Activated naive CD8-positive, alpha-beta T cell treated with anti-CD3 and anti-CD28 coated beads, Interleukin-2, amount 50 U/mL, for 24 hours (primary cell): ENCODE data around the gene CDH13.

Experiments used
- ATAC-seq: fragments of 150-1000 bp; cut with Tn5 transposase; one replicate; pipeline ENCODE4 v1.10.0; 2021
- DNase-seq: peaks from one replicate; pipeline ENCODE4 v3.0.0; 2021
- H3K27ac Mint-ChIP-seq: one replicate; pipeline ENCODE4 v1.8.0; 2021; ENCODE audit warnings: mild to moderate bottlenecking, mixed read lengths
- H3K27me3 Mint-ChIP-seq: one replicate; pipeline ENCODE4 v1.8.0; 2021; ENCODE audit warnings: mixed read lengths
- H3K36me3 Mint-ChIP-seq: one replicate; pipeline ENCODE4 v1.8.0; 2021; ENCODE audit warnings: low read depth, mixed read lengths
- H3K4me1 Mint-ChIP-seq: one replicate; pipeline ENCODE4 v1.8.0; 2021; ENCODE audit warnings: mixed read lengths
- H3K4me3 Mint-ChIP-seq: one replicate; pipeline ENCODE4 v1.8.0; 2021; ENCODE audit warnings: mild to moderate bottlenecking, moderate library complexity, mixed read lengths
- H3K9me3 Mint-ChIP-seq: one replicate; pipeline ENCODE4 v1.8.0; 2021; ENCODE audit warnings: mixed read lengths

The CDH13 gene

DNA sequence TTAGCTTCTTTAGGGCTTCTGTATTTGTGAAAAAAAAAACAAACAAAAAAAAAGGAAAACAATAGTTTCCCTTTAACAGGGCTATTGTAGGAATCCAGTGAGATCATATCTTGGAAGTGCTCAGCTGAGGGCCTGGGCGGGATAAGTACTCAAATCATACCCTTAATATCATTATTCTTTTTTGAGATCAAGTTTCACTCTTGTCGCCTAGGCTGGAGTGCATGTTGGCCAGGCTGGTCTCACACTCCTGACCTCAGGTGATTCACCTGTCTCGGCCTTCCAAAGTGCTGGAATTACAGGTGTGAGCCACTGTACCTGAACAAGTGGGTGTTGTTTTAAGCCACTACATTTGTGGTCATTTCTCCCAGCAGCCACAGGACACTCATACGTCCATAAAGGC is 87.0 kb downstream of the CDH13 start:
- no peaks in the 10 kb centered on the region for H3K36me3 Mint-ChIP-seq

DNA sequence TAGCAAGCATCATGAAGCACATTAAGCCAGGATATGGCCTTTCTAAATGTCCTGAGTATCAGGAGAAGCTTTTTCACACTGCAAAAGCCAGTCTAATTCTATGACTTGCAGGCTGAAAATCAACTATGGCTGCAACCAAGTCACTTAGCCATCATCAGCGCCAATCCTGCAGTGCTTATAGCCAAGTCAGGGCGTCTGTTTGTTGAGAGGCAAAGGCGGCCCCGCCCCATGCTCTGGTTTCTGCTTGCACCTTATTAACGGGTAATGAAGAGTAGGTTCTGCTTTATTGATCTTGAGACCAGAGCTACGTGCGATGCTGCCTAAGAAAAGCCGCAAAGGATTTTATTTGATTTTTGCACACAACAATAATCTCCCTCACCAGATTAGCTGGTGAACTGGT is 88.4 kb downstream of the CDH13 start:
- H3K27ac Mint-ChIP-seq: no peak overlapping the region
- DNase-seq (no peak), ATAC-seq (no peak)
- peaks cover 2% of the 10 kb centered on the region for H3K27me3 Mint-ChIP-seq
- H3K36me3 Mint-ChIP-seq: no peaks in the 10 kb centered on the region
- no peak overlapping the region for H3K4me3 Mint-ChIP-seq
- H3K4me1 Mint-ChIP-seq: no peaks in the 10 kb centered on the region
- no peaks in the 10 kb centered on the region for H3K9me3 Mint-ChIP-seq

More for the DNA sequence above, 87.0 kb downstream of the CDH13 start:
- no peak overlapping the region for H3K4me3 Mint-ChIP-seq
- H3K27me3 Mint-ChIP-seq: peaks cover 2% of the 10 kb centered on the region
- H3K9me3 Mint-ChIP-seq: no peaks in the 10 kb centered on the region
- no peaks in the 10 kb centered on the region for H3K4me1 Mint-ChIP-seq
- ATAC-seq (no peak), DNase-seq (no peak)
- no peak overlapping the region for H3K27ac Mint-ChIP-seq

DNA sequence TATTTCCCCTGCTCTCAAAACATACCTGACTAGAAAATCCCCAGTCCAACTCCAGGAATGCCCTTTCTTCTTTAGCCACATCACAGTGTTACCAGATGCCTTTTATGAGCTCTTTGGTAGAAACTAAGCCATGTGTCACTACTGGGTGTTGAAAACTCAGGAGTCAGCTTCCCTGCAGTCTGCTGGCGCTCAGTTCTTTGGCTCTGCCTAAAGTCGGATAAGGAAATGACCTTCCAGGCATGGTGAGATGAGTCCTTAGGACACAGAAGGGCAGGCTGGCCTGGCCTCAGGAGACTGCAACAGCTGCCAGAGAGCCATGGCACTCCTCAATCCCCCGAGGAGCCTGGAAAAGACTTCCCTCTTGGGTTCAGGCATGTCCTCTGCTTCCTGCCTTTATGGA is 89.1 kb downstream of the CDH13 start:
- peaks cover 2% of the 10 kb centered on the region for H3K27me3 Mint-ChIP-seq
- DNase-seq (no peak), ATAC-seq (no peak)
- no peaks in the 10 kb centered on the region for H3K4me1 Mint-ChIP-seq
- no peak overlapping the region for H3K27ac Mint-ChIP-seq
- H3K36me3 Mint-ChIP-seq: no peaks in the 10 kb centered on the region
- no peak overlapping the region for H3K4me3 Mint-ChIP-seq
- H3K9me3 Mint-ChIP-seq: no peaks in the 10 kb centered on the region

DNA sequence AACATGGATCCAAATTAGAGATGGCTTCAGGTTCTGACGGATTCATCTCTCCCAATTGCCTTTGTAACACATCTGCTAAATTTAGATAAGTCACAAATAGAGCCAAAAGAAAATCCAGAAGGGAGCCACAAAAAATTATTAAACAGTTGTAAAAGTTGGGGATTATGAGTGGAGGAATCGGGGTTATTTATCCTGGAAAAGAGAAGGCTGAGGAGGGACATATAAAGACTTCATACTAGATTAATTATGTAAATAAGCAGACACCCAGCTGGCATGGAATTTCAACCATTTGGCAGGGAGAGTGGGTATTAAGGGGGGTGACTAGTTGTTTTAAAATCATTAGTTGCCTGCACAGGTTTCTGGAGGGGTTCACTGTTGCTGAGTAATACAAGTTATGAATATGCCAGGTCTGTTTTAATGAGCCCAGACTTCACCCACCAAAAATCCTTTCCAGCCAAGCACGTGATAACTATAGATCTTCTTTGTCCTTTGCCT is 89.6 kb downstream of the CDH13 start:
- ATAC-seq (no peak), DNase-seq (no peak)
- H3K4me1 Mint-ChIP-seq: no peaks in the 10 kb centered on the region
- H3K9me3 Mint-ChIP-seq: no peaks in the 10 kb centered on the region
- H3K36me3 Mint-ChIP-seq: no peaks in the 10 kb centered on the region
- peaks cover 2% of the 10 kb centered on the region for H3K27me3 Mint-ChIP-seq
- H3K4me3 Mint-ChIP-seq: no peak overlapping the region
- H3K27ac Mint-ChIP-seq: no peak overlapping the region

DNA sequence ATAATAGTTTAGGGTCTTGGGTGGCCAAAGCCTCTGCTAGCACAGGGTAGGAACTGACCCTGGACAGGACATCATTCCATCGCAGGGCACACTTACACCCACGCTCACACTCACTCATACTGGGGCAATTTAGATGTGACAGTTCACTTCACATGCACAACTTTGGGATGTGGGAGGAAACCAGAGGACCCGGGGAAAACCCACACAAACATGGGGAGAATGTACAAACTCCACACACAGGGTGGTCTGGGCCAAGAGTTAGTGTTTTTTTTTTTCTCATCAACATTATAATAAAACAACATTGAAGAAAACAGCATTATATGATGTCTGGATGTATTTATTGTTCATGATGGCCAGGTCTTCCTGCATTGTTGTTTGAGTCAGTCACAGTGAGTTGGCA is 93.6 kb downstream of the CDH13 start:
- no peaks in the 10 kb centered on the region for H3K4me1 Mint-ChIP-seq
- ATAC-seq (no peak), DNase-seq (no peak)
- no peak overlapping the region for H3K4me3 Mint-ChIP-seq
- H3K27me3 Mint-ChIP-seq: peaks cover 2% of the 10 kb centered on the region
- H3K9me3 Mint-ChIP-seq: no peaks in the 10 kb centered on the region
- no peak overlapping the region for H3K27ac Mint-ChIP-seq
- no peaks in the 10 kb centered on the region for H3K36me3 Mint-ChIP-seq

DNA sequence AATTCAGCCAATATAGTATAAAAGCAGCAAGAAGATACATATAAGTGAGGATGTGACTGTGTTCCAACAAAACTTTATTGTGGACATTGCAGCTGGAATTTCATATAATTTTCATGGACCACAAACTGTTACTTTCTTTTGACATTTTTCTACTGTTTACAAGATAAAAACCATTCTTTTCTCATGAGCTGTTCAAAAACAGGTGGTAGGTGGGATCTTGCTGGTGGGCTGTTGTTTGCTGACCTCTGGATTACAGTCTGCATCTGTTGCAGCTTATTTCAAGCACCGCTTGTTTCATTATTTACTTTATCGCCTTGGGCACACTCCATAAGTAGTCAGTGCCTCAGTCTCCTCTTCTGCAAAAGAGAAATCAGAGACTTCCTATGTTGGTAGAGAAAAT is 99.5 kb downstream of the CDH13 start:
- no peak overlapping the region for H3K27ac Mint-ChIP-seq
- H3K9me3 Mint-ChIP-seq: peaks cover 7% of the 10 kb centered on the region
- H3K4me3 Mint-ChIP-seq: no peak overlapping the region
- no peak for ATAC-seq
- DNase-seq: no peak
- no peaks in the 10 kb centered on the region for H3K27me3 Mint-ChIP-seq
- H3K36me3 Mint-ChIP-seq: no peaks in the 10 kb centered on the region
- H3K4me1 Mint-ChIP-seq: no peaks in the 10 kb centered on the region

DNA sequence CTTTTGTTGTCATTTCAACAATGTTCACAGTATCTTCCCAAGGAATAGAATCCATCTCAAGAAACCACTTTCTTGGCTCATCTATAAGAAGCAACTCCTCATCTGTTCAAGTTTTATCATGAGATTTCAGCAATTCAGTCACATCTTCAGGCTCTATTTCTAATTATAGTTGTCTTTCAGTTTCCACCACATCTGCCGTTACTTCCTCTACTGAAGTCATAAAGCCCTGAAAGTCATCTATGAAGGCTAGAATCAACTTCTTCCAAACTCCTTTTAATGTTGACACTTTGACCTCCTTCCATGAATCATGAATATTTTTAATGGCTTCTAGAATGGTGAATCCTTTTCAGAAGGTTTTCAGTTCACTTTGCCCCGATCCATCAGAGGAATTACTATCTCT is 102.1 kb downstream of the CDH13 start:
- Mint-ChIP-seq H3K4me1 (no peaks in the 10 kb centered on the region), H3K36me3 (no peaks in the 10 kb centered on the region), H3K4me3 (no peak overlapping the region), H3K9me3 (peaks cover 7% of the 10 kb centered on the region), H3K27me3 (peaks cover 2% of the 10 kb centered on the region), H3K27ac (no peak overlapping the region)
- DNase-seq: no peak
- ATAC-seq: no peak

DNA sequence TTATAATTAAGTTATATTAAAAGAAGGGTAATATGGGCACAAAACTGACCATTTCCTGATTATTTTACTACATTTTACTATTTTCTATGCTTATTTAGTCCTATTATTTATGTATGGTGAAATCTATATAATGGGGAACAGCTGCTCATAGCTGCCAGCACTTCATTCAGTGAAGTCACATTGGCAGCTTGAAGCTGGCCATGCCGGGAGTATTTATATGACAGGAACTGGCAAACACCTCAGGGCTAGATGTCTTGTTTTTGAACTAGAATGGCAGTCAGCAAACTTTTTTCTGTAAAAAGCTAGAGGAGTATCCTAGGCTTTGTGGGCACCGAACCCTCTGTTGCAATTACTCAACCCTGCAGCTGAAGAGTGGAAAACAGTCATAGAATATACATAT is 104.1 kb downstream of the CDH13 start:
- no peaks in the 10 kb centered on the region for H3K4me1 Mint-ChIP-seq
- H3K27me3 Mint-ChIP-seq: peaks cover 2% of the 10 kb centered on the region
- DNase-seq (no peak), ATAC-seq (no peak)
- H3K4me3 Mint-ChIP-seq: no peak overlapping the region
- peaks cover 7% of the 10 kb centered on the region for H3K9me3 Mint-ChIP-seq
- no peak overlapping the region for H3K27ac Mint-ChIP-seq
- no peaks in the 10 kb centered on the region for H3K36me3 Mint-ChIP-seq

DNA sequence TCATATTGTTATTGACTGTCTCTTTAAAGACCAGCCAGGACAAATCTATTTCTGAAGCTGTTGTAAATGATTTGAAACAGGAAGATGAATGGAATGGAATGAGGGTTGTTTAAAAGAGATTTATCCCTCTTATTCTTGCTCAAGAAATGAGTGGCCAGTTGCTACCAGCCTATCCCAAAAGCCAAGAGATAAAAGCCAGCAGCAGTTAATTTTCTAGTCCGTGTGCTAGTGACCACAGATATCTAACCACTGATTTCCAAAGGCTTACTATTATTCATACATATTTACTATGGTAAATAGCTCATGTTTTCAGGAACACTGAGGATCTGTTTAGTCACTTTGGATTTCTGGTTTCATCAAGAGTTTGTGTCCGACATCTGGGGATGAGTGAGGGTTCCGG is 105.7 kb downstream of the CDH13 start:
- H3K36me3 Mint-ChIP-seq: no peaks in the 10 kb centered on the region
- peaks cover 4% of the 10 kb centered on the region for H3K27me3 Mint-ChIP-seq
- no peaks in the 10 kb centered on the region for H3K4me1 Mint-ChIP-seq
- ATAC-seq (no peak), DNase-seq (no peak)
- H3K27ac Mint-ChIP-seq: no peak overlapping the region
- H3K4me3 Mint-ChIP-seq: no peak overlapping the region
- H3K9me3 Mint-ChIP-seq: peaks cover 7% of the 10 kb centered on the region

DNA sequence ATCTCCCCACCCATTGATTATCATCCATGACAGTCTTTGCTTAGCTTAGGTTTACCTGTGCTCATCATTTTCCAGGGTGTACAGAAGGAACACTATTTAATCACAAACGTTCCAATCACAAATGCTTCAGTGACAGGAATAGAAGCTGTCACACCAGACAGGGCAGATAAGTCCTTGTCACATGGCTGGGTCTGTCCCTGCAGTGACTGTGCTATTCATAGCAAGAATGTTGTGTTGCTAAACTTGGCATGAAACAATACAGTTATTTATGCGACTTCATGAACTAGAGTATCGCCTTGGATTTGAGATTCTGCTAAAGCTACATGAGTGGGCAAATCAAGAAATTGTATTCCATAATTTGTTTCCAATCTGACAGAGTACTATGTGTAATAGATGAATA is 108.4 kb downstream of the CDH13 start:
- DNase-seq: no peak
- Mint-ChIP-seq H3K36me3 (no peaks in the 10 kb centered on the region), H3K27me3 (peaks cover 4% of the 10 kb centered on the region), H3K4me1 (no peaks in the 10 kb centered on the region), H3K4me3 (no peak overlapping the region), H3K9me3 (no peaks in the 10 kb centered on the region), H3K27ac (no peak overlapping the region)
- ATAC-seq: no peak

DNA sequence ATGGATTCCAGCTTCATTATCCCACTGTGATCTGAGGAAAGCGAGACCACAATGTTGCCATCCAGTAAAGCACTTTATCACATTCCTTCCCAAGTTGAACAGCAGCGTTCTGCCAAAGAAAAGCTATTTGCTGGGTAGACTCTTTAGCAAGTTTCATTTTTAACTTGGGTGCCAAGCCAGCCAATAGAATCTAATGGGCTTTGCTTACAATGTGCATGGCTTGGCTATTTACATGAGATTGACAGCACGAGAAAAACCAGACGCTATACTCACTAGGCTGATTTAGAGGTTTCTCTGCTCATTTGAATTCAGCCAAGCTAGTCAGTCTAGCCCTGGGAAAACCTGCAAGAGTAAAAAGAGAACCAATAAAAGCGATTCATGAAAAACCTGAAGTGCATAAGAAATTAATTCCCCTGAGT is 108.9 kb downstream of the CDH13 start:
- H3K4me1 Mint-ChIP-seq: no peaks in the 10 kb centered on the region
- ATAC-seq: no peak
- no peak overlapping the region for H3K4me3 Mint-ChIP-seq

DNA sequence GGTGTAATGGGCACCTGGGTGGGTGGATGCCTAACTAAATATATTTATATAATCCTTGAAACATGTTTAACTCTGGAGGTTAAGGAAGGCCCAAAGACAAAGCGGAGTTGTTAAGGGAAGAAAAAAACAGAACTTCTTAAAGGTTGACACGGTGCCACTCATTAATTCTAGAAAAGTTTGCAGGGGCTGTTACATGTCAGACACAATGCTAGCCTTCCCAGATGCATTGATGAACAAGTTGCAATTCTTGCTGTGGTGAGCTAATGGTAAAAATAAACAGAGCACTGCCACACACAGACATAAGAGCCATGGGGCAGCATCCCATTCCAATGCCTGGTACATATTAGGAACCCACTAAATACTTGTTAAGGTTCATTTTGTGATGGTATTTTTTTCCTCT is 109.5 kb downstream of the CDH13 start:
- Mint-ChIP-seq H3K27me3 (peaks cover 9% of the 10 kb centered on the region), H3K4me3 (no peak overlapping the region), H3K4me1 (no peaks in the 10 kb centered on the region), H3K27ac (no peak overlapping the region), H3K9me3 (no peaks in the 10 kb centered on the region), H3K36me3 (no peaks in the 10 kb centered on the region)
- ATAC-seq (no peak), DNase-seq (no peak)

More for the DNA sequence above, 108.9 kb downstream of the CDH13 start:
- H3K9me3 Mint-ChIP-seq: no peaks in the 10 kb centered on the region
- no peaks in the 10 kb centered on the region for H3K36me3 Mint-ChIP-seq
- DNase-seq: no peak
- no peak overlapping the region for H3K27ac Mint-ChIP-seq
- peaks cover 4% of the 10 kb centered on the region for H3K27me3 Mint-ChIP-seq

DNA sequence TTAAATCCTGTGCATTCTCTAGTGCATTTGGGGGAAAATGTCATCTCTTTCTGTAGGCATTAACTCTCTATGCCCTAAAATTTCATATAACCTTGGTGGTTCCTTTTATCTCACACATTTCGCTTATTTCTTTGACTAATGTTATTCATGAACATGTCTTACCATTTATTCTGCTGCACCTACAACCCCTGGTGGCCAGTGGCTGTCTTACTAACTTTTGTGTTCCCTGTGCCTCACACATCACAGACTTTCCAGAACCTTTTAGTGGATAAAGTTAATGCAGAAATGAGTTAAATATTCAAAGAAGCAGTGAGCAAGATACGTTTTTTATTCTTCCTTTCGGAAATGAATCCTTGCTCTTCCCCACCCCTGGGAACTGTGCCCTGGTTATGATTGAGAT is 111.9 kb downstream of the CDH13 start:
- H3K27me3 Mint-ChIP-seq: peaks cover 8% of the 10 kb centered on the region
- no peak for DNase-seq
- H3K36me3 Mint-ChIP-seq: no peaks in the 10 kb centered on the region
- H3K27ac Mint-ChIP-seq: no peak overlapping the region
- no peak for ATAC-seq
- H3K4me3 Mint-ChIP-seq: no peak overlapping the region
- H3K9me3 Mint-ChIP-seq: no peaks in the 10 kb centered on the region
- no peaks in the 10 kb centered on the region for H3K4me1 Mint-ChIP-seq

DNA sequence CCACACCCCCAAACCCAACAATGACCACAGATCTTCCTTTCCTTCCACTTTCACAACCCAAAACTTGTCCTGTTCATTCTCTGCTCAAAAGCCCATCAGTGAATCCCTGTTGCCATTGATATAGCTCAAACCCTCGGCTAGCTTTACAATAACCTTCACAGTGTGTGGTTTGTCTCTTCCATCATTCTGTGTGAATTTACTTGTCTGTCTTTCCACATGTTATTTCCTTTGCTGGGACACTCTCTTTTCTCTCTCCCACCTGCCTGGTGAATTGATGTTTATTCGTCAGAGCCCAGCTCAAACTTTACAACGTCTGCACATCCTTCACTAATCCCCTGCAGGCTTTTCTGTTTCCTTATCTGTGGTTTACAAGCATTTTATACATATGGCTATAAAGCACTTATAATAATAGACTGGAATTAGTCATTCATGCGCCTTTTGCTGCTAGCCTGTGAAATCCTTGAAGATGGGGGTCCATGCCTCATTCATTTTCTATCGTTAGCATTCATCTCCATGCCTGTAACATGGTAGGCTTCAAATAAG is 114.4 kb downstream of the CDH13 start:
- H3K36me3 Mint-ChIP-seq: no peaks in the 10 kb centered on the region
- no peak for DNase-seq
- no peak overlapping the region for H3K4me3 Mint-ChIP-seq
- no peak overlapping the region for H3K27ac Mint-ChIP-seq
- peaks cover 7% of the 10 kb centered on the region for H3K27me3 Mint-ChIP-seq
- ATAC-seq: no peak
- H3K9me3 Mint-ChIP-seq: no peaks in the 10 kb centered on the region
- no peaks in the 10 kb centered on the region for H3K4me1 Mint-ChIP-seq

DNA sequence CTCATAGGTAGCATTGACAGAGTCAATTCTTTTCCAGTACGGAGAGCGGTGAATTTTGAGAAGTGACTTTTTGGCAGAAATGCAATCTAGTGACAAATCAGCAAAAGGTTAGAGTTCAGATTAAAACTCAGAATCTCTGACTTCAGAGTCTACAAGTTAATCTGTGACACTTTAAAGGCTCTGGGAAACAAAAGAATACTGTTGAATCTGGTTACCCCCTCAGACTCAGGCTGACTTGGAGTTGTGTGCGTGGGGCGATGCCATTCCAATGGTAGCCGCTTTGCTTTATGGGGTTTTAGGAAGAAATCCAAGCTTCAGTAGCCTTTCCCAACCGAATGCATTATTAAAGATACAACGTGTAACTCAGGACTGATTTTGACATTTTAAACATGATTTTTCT is 118.2 kb downstream of the CDH13 start:
- no peak for ATAC-seq
- no peak overlapping the region for H3K4me3 Mint-ChIP-seq
- H3K27ac Mint-ChIP-seq: no peak overlapping the region
- no peak for DNase-seq
- H3K4me1 Mint-ChIP-seq: no peaks in the 10 kb centered on the region
- H3K27me3 Mint-ChIP-seq: peaks cover 7% of the 10 kb centered on the region
- H3K36me3 Mint-ChIP-seq: no peaks in the 10 kb centered on the region
- no peaks in the 10 kb centered on the region for H3K9me3 Mint-ChIP-seq

DNA sequence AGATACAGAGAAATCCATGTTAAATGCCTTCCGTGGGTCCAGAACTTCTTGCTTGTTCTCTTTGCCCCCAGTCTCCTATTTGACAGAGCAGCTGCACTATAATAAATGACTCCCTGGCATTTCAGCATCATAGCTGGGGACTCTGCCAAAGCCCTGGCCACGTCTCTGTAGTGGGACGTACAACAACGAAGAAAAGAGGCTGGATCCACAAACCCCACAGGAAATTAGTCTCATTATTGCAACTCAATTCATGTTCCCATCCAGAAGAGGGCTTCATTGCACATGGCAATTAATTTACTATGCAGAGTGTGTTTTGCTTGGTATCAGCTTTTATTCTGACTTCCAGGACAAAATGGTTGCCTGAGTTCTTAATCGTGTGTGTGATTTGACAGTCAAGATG is 121.3 kb downstream of the CDH13 start:
- DNase-seq (no peak), ATAC-seq (no peak)
- Mint-ChIP-seq H3K27me3 (peaks cover 5% of the 10 kb centered on the region), H3K4me1 (no peaks in the 10 kb centered on the region), H3K4me3 (no peak overlapping the region), H3K27ac (no peak overlapping the region), H3K36me3 (no peaks in the 10 kb centered on the region), H3K9me3 (no peaks in the 10 kb centered on the region)
